Caco-2 (cell line): ENCODE results near the gene CNOT6L. TPM values are rescaled to one million over a fixed set of nuclear protein-coding genes. Genes with fewer than 3 reads are reported as not detected.

ENCODE experiments used
- BruUV-seq: library from RNA; stranded (reverse); fragments of 400-500 nt; replicated peaks from 2 replicates; lab custom pipeline; 2021; lab: Mats Ljungman, UMichigan
- CTCF ChIA-PET: fragments of 300-600 bp; sonication (Branson Sonifier 250); formaldehyde crosslinking; loops from one replicate; lab custom pipeline; 2022; ENCODE audit warnings: antibody characterized with exemption; lab: Charles Lee
- POLR2A ChIA-PET: fragments of 300-600 bp; sonication (Branson Sonifier 250); formaldehyde crosslinking; loops from one replicate; lab custom pipeline; 2022; ENCODE audit warnings: antibody characterized with exemption; lab: Charles Lee
- DNase-seq, 2 experiments: peaks; one replicate each; pipeline versions ENCODE4 v3.0.0 to v3.0.0-alpha.2; 2020 to 2022
- H3K27me3 ChIP-seq: replicated peaks from 2 replicates; pipeline ENCODE4 v1.6.0; 2011; ENCODE audit warnings: low read length; ENCODE audit not compliant: control insufficient read depth, insufficient read depth
- H3K36me3 ChIP-seq: 2 replicates; pipeline ENCODE4 v1.5.1; 2011; ENCODE audit warnings: low read length; ENCODE audit not compliant: control insufficient read depth, insufficient read depth
- H3K4me1 ChIP-seq: fragments of 250-450 bp; sonication (Bioruptor Pico); 2 replicates; pipeline ENCODE4 v1.5.1; 2020; ENCODE audit warnings: mild to moderate bottlenecking
- H3K4me3 ChIP-seq: 2 replicates; pipeline ENCODE4 v1.5.1; 2011; ENCODE audit warnings: low read depth, mild to moderate bottlenecking, control low read depth, low read length
- H3K9me3 ChIP-seq: fragments of 250-450 bp; sonication (Bioruptor Pico); 2 replicates; pipeline ENCODE4 v1.5.1; 2020; ENCODE audit warnings: mild to moderate bottlenecking, moderate library complexity
- H3K27ac Mint-ChIP-seq: one replicate; pipeline ENCODE4 v1.8.0; 2022; ENCODE audit warnings: mixed read lengths; ENCODE audit not compliant: unreplicated experiment
- H3K27me3 Mint-ChIP-seq: one replicate; pipeline ENCODE4 v1.8.0; 2022; ENCODE audit warnings: mixed read lengths; ENCODE audit not compliant: insufficient read depth, unreplicated experiment
- H3K36me3 Mint-ChIP-seq: one replicate; pipeline ENCODE4 v1.8.0; 2022; ENCODE audit warnings: mild to moderate bottlenecking, mixed read lengths; ENCODE audit not compliant: insufficient read depth, unreplicated experiment
- H3K4me1 Mint-ChIP-seq: one replicate; pipeline ENCODE4 v1.8.0; 2022; ENCODE audit warnings: low read depth, mixed read lengths; ENCODE audit not compliant: unreplicated experiment
- H3K4me3 Mint-ChIP-seq: one replicate; pipeline ENCODE4 v1.8.0; 2022; ENCODE audit warnings: mild to moderate bottlenecking, moderate library complexity, mixed read lengths; ENCODE audit not compliant: unreplicated experiment
- H3K9me3 Mint-ChIP-seq: one replicate; pipeline ENCODE4 v1.8.0; 2022; ENCODE audit warnings: mixed read lengths; ENCODE audit not compliant: unreplicated experiment
- intact Hi-C: fragments of 100-400 bp; cut with micrococcal nuclease; formaldehyde crosslinking; loops from one replicate; pipeline ENCODE4 v1.10.0; 2022; ENCODE audit not compliant: unreplicated experiment
- total RNA-seq: library from RNA; stranded (reverse); gene quantifications from 2 replicates; pipeline ENCODE4 v1.2.3, GENCODE V29; 2022
- TF ChIP-seq, protein P1 (sequence below), 2 experiments: fragments of 200-600 bp in 1 of 2; IDR thresholded peaks; 1 replicate in 1 of 2; 2 replicates in 1 of 2; pipeline versions ENCODE4 v1.5.1 to v1.8.0; 2011 to 2022; ENCODE audit warnings: antibody characterized with exemption in 1 of 2, control low read depth in 1 of 2, inconsistent platforms in 1 of 2, low read depth in 1 of 2, low read length in 1 of 2, mild to moderate bottlenecking in 1 of 2, moderate library complexity in 1 of 2; ENCODE audit not compliant: insufficient read depth in 1 of 2, severe bottlenecking in 1 of 2, unreplicated experiment in 1 of 2

The CNOT6L gene
- total RNA-seq, 1 experiment from 2014 or later = 18.8 TPM

DNA sequence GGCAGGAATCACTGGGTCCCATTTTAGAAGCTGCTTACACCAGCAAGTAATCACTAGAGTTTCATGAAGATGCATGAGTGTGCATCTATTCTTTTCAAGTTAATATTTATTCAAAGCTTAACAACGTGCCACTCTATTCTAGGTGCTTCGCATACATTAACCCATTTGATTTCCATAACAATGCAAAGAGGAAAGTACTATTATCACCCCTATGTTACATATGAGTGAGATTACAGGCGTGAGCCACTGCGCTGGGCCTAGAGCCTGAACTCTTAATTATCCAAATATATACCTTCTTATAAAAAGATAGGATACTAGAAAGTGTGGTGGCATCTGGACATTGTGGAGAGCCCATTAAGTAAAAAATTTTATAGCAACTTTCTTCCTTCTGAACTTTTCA is 148.1 kb downstream of the CNOT6L start:
- no TSS peak for BruUV-seq
- CTCF ChIA-PET = no interaction called here
- Mint-ChIP-seq H3K9me3 (no peaks in the 10 kb centered on the region), H3K36me3 (no peaks in the 10 kb centered on the region), H3K27ac (no peak overlapping the region), H3K27me3 (peaks cover 3% of the 10 kb centered on the region), H3K4me1 (no peaks in the 10 kb centered on the region), H3K4me3 (no peak overlapping the region)
- POLR2A ChIA-PET = no interaction called here
- intact Hi-C loops = no loop called here
- H3K4me3 ChIP-seq = no peak overlapping the region
- no peaks in the 10 kb centered on the region for H3K27me3 ChIP-seq
- DNase-seq = no peak
- TF ChIP-seq, protein P1, sequence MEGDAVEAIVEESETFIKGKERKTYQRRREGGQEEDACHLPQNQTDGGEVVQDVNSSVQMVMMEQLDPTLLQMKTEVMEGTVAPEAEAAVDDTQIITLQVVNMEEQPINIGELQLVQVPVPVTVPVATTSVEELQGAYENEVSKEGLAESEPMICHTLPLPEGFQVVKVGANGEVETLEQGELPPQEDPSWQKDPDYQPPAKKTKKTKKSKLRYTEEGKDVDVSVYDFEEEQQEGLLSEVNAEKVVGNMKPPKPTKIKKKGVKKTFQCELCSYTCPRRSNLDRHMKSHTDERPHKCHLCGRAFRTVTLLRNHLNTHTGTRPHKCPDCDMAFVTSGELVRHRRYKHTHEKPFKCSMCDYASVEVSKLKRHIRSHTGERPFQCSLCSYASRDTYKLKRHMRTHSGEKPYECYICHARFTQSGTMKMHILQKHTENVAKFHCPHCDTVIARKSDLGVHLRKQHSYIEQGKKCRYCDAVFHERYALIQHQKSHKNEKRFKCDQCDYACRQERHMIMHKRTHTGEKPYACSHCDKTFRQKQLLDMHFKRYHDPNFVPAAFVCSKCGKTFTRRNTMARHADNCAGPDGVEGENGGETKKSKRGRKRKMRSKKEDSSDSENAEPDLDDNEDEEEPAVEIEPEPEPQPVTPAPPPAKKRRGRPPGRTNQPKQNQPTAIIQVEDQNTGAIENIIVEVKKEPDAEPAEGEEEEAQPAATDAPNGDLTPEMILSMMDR (IDR thresholded peaks at IDR 0.05; ENCODE audit: insufficient read depth in 1 of 2, low read depth in 1 of 2, low read length in 1 of 2, severe bottlenecking in 1 of 2, unreplicated experiment in 1 of 2) = no peak
- no peaks in the 10 kb centered on the region for H3K36me3 ChIP-seq
- H3K4me1 ChIP-seq = no peaks in the 10 kb centered on the region
- H3K9me3 ChIP-seq = no peaks in the 10 kb centered on the region

DNA sequence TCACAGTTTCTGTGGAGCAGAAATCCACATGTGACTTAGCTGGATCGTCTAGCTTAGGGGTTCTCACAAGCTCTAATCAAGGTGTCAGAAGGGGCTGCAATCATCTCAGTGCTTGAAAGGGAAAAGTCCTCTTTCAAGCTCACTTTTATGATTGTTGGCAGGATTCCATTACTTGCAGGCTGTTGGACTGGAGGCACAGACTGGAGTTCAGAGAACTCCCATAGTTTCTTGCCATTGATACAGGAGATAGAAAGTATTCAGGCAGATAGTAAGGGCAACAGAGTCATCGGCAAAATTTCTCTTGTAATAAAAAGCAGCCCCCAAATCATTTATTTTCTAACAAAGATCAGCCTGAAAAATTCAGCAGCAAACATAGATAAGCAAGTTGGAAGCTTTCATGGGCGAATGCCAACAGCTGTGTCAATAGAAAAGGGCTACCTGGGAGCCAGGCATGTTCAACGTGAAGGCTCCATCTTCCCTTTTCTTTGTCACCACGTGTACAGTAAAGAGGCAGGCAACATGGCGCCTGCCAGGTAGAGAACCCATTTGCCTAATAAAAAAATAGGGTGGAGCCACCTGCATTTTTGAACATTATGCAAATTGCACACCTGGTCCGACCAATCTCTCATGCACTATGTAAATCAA is 149.1 kb downstream of the CNOT6L start:
- Histone ChIP-seq H3K4me3 (no peak overlapping the region), H3K4me1 (no peaks in the 10 kb centered on the region), H3K27me3 (no peaks in the 10 kb centered on the region), H3K36me3 (no peaks in the 10 kb centered on the region), H3K9me3 (no peaks in the 10 kb centered on the region)
- no peak for DNase-seq
- intact Hi-C loops = no loop called here
- Mint-ChIP-seq H3K27ac (no peak overlapping the region), H3K27me3 (no peaks in the 10 kb centered on the region), H3K9me3 (no peaks in the 10 kb centered on the region), H3K4me1 (no peaks in the 10 kb centered on the region), H3K36me3 (no peaks in the 10 kb centered on the region), H3K4me3 (no peak overlapping the region)
- TF ChIP-seq, protein P1 (IDR thresholded peaks at IDR 0.05; ENCODE audit: insufficient read depth in 1 of 2, low read depth in 1 of 2, low read length in 1 of 2, severe bottlenecking in 1 of 2, unreplicated experiment in 1 of 2) = no peak
- ChIA-PET POLR2A (no interaction called here), CTCF (no interaction called here)
- no TSS peak for BruUV-seq

DNA sequence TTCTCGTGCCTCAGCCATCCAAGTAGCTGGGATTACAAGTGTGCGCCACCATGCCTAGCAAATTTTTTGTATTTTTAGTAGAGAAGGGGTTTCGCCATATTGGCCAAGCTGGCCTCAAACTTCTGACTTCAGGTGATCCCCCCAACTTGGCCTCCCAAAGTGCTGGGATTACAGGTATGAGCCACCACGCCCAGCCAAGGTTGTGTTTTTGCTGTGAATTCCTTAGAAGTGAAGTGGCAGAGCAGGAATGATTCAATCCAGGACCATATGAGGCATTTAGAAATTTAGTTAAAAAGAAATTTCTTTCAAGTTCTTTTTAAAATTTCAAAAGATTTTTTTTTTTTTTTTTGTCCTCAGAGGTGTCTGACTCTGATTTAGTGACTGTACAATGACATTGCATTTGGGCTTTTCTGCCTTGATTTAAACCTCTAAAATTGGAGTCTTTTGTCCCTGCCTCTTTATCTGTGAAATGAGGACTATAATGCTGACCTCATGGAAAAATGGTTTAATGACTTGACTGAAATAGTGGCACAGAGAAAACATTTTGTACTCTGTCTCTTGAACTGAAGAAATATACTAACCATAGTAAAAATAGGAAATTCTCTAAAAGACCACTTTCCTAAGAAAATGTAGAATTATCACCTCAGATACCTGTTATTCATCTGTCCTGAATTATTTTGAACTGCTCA is 153.6 kb downstream of the CNOT6L start:
- Histone ChIP-seq H3K36me3 (no peaks in the 10 kb centered on the region), H3K4me3 (no peak overlapping the region), H3K27me3 (no peaks in the 10 kb centered on the region), H3K9me3 (no peaks in the 10 kb centered on the region), H3K4me1 (no peaks in the 10 kb centered on the region)
- CTCF ChIA-PET = no interaction called here
- H3K4me3 Mint-ChIP-seq = no peak overlapping the region
- TF ChIP-seq, protein P1 (IDR thresholded peaks at IDR 0.05; ENCODE audit: insufficient read depth in 1 of 2, low read depth in 1 of 2, low read length in 1 of 2, severe bottlenecking in 1 of 2, unreplicated experiment in 1 of 2) = no peak
- DNase-seq = no peak
- POLR2A ChIA-PET = no interaction called here
- H3K36me3 Mint-ChIP-seq = no peaks in the 10 kb centered on the region
- no TSS peak for BruUV-seq
- H3K27me3 Mint-ChIP-seq = peaks cover 5% of the 10 kb centered on the region
- no peaks in the 10 kb centered on the region for H3K4me1 Mint-ChIP-seq
- H3K9me3 Mint-ChIP-seq = no peaks in the 10 kb centered on the region
- H3K27ac Mint-ChIP-seq = no peak overlapping the region
- intact Hi-C loops = no loop called here

Other genes with a start within 250 kb of the CNOT6L start
- gene CXCL13, start 213.5 kb downstream of the CNOT6L start, total RNA-seq = not detected in 2 replicates
- gene MRPL1, start 43.5 kb upstream of the CNOT6L start, total RNA-seq = 38.4 and 42.0 TPM in 2 replicates
- gene FRAS1, start 238.0 kb upstream of the CNOT6L start, total RNA-seq = 35.7 and 40.8 TPM in 2 replicates